SK-N-SH (cell line): ENCODE measurements around the gene CDC25B. TPM values are rescaled to one million over a fixed set of nuclear protein-coding genes. Genes with fewer than 3 reads are reported as not detected.

Experiments
- CTCF ChIA-PET: fragments of 300-600, 350-600 bp; formaldehyde crosslinking; extraction: SDS; loops from one replicate; lab custom pipeline; 2021; lab: Yijun Ruan, JAX
- POLR2A ChIA-PET: fragments of 350-600 bp; sonication (Branson Sonifier 250); formaldehyde crosslinking; extraction: SDS; loops from one replicate; lab custom pipeline; 2020; ENCODE audit warnings: antibody characterized with exemption, inconsistent platforms; lab: Yijun Ruan, JAX
- DNase-seq: peaks from one replicate; pipeline ENCODE4 v3.0.0; 2012
- H2AFZ ChIP-seq: fragments of 200-600 bp; sonication (generic); 2 replicates; pipeline ENCODE4 v1.8.1; 2016; ENCODE audit warnings: antibody characterized with exemption, mild to moderate bottlenecking, low read depth
- H3F3A ChIP-seq: fragments of 200-600 bp; sonication (generic); replicated peaks from 2 replicates; pipeline ENCODE3; 2016; ENCODE audit warnings: antibody characterized with exemption, mild to moderate bottlenecking; ENCODE audit not compliant: insufficient read depth
- H3K27ac ChIP-seq, 2 experiments: fragments of 200-500 bp in 1 of 2; fragments of 200-600 bp in 1 of 2; sonication (Bioruptor generic) in 1 of 2; sonication (generic), shearing (Covaris generic) in 1 of 2; 2 replicates each; pipeline versions ENCODE4 v1.5.1 to v1.6.1; 2014 to 2016; ENCODE audit warnings: low read depth in 2 of 2, inconsistent platforms in 1 of 2, low read length in 1 of 2, mild to moderate bottlenecking in 1 of 2, mixed read lengths in 1 of 2
- H3K27me3 ChIP-seq: fragments of 200-600 bp; sonication (generic), shearing (Covaris generic); 2 replicates; pipeline ENCODE4 v1.6.1; 2016; ENCODE audit warnings: mixed run types; ENCODE audit not compliant: insufficient read depth
- H3K36me3 ChIP-seq, 2 experiments: fragments of 200-500 bp in 1 of 2; fragments of 200-600 bp in 1 of 2; sonication (Bioruptor generic) in 1 of 2; sonication (generic) in 1 of 2; replicated peaks in 1 of 2; 2 replicates each; pipeline versions ENCODE3 to v1.5.1; 2014 to 2016; ENCODE audit warnings: low read length in 1 of 2, mild to moderate bottlenecking in 1 of 2; ENCODE audit not compliant: insufficient read depth in 2 of 2, control insufficient read depth in 1 of 2
- H3K4me1 ChIP-seq, 2 experiments: fragments of 200-500 bp in 1 of 2; fragments of 200-600 bp in 1 of 2; sonication (Bioruptor generic) in 1 of 2; sonication (generic), shearing (Covaris generic) in 1 of 2; 2 replicates each; pipeline versions ENCODE4 v1.5.1 to v1.6.1; 2014 to 2016; ENCODE audit warnings: low read depth in 1 of 2, low read length in 1 of 2, mixed run types in 1 of 2; ENCODE audit not compliant: insufficient read depth in 2 of 2, control insufficient read depth in 1 of 2
- H3K4me2 ChIP-seq: fragments of 200-600 bp; sonication (generic), shearing (Covaris generic); 2 replicates; pipeline ENCODE4 v1.6.1; 2017; ENCODE audit warnings: mixed run types
- H3K4me3 ChIP-seq, 2 experiments: fragments of 200-500 bp in 1 of 2; fragments of 200-600 bp in 1 of 2; sonication (Bioruptor generic) in 1 of 2; sonication (generic), shearing (Covaris generic) in 1 of 2; 2 replicates each; pipeline versions ENCODE4 v1.5.1 to v1.8.1; 2014 to 2016; ENCODE audit warnings: low read depth in 2 of 2, inconsistent platforms in 1 of 2, low read length in 1 of 2, mild to moderate bottlenecking in 1 of 2, mixed read lengths in 1 of 2, moderate library complexity in 1 of 2
- H3K79me2 ChIP-seq: fragments of 200-600 bp; sonication (generic); 2 replicates; pipeline ENCODE4 v1.8.1; 2017; ENCODE audit warnings: mild to moderate bottlenecking; ENCODE audit not compliant: insufficient read depth
- H3K9ac ChIP-seq: fragments of 200-600 bp; sonication (generic); 2 replicates; pipeline ENCODE4 v1.6.1; 2017; ENCODE audit warnings: mixed run types
- H3K9me2 ChIP-seq: fragments of 200-600 bp; sonication (generic); 2 replicates; pipeline ENCODE4 v1.6.1; 2017; ENCODE audit warnings: mixed run types
- H3K9me3 ChIP-seq: fragments of 200-600 bp; sonication (generic); 2 replicates; pipeline ENCODE4 v1.6.1; 2017; ENCODE audit warnings: mixed run types, mild to moderate bottlenecking, moderate library complexity
- H4K20me1 ChIP-seq: fragments of 200-600 bp; sonication (generic); 2 replicates; pipeline ENCODE4 v1.6.1; 2017; ENCODE audit warnings: mild to moderate bottlenecking, mixed run types; ENCODE audit not compliant: insufficient read depth
- ELF1 ChIP-seq: IDR thresholded peaks from 2 replicates; pipeline ENCODE4 v1.4.0; 2012
- EZH2phosphoT487 ChIP-seq: fragments of 200-600 bp; sonication (generic); IDR thresholded peaks from 2 replicates; pipeline ENCODE4 v1.6.1; 2017; ENCODE audit warnings: low read depth, mixed run types, mild to moderate bottlenecking, antibody characterized with exemption, moderate library complexity, borderline replicate concordance
- FOSL2 ChIP-seq: IDR thresholded peaks from 2 replicates; pipeline ENCODE4 v1.4.0; 2012; ENCODE audit warnings: low read depth, mild to moderate bottlenecking, moderate library complexity, borderline replicate concordance
- FOXJ3 ChIP-seq: sonication (generic); formaldehyde crosslinking; IDR thresholded peaks from 2 replicates; pipeline ENCODE4 v1.5.1; 2020; ENCODE audit warnings: mild to moderate bottlenecking, missing genetic modification reagents
- JUND ChIP-seq: IDR thresholded peaks from 2 replicates; pipeline ENCODE4 v1.4.0; 2012
- MXI1 ChIP-seq: IDR thresholded peaks from 2 replicates; pipeline ENCODE4 v1.6.1; 2012; ENCODE audit warnings: mild to moderate bottlenecking, low read depth, low read length, improper control_type of control experiment
- RAD21 ChIP-seq: IDR thresholded peaks from 2 replicates; pipeline ENCODE4 v1.6.1; 2012; ENCODE audit warnings: mild to moderate bottlenecking, low read length
- RCOR1 ChIP-seq: fragments of 150-350 bp; IDR thresholded peaks from 2 replicates; pipeline ENCODE4 v1.6.1; 2017; ENCODE audit warnings: antibody characterized with exemption, low read length
- SIN3A ChIP-seq: IDR thresholded peaks from 2 replicates; pipeline ENCODE4 v1.6.1; 2012; ENCODE audit warnings: low read depth, mild to moderate bottlenecking, low read length, moderate library complexity, borderline replicate concordance
- WGBS: methylation state at CpG from one replicate; pipeline ENCODE4 v1.1.6; 2017; ENCODE audit warnings: low lambda C conversion rate; 5-methylcytosine and 5-hydroxymethylcytosine counted together
- polyA plus RNA-seq, 3 experiments: library from polyadenylated mRNA; depleted of rRNA; stranded (reverse); fragments of >200 nt; gene quantifications; 2 replicates each; pipeline ENCODE4 v1.2.3, GENCODE V29; 2012
- TF ChIP-seq, protein P1 (sequence below): fragments of 150-350 bp; IDR thresholded peaks from 2 replicates; pipeline ENCODE4 v1.6.1; 2017; ENCODE audit warnings: antibody characterized with exemption, low read length, low read depth, borderline replicate concordance
- TF ChIP-seq, protein P2 (sequence below): fragments of 150-350 bp; IDR thresholded peaks from 2 replicates; pipeline ENCODE4 v1.6.1; 2016; ENCODE audit warnings: mild to moderate bottlenecking, low read depth, low read length
- TF ChIP-seq, protein P3 (sequence below): IDR thresholded peaks from 2 replicates; pipeline ENCODE4 v1.4.0; 2012; ENCODE audit warnings: low read depth
- TF ChIP-seq, protein P4 (sequence below): IDR thresholded peaks from 2 replicates; pipeline ENCODE4 v1.4.0; 2012; ENCODE audit warnings: low read depth, borderline replicate concordance

Gene CDC25B
- polyA plus RNA-seq, 1 of the 3 experiments (the other 2 are of a cell fraction), result 56.5 TPM

DNA sequence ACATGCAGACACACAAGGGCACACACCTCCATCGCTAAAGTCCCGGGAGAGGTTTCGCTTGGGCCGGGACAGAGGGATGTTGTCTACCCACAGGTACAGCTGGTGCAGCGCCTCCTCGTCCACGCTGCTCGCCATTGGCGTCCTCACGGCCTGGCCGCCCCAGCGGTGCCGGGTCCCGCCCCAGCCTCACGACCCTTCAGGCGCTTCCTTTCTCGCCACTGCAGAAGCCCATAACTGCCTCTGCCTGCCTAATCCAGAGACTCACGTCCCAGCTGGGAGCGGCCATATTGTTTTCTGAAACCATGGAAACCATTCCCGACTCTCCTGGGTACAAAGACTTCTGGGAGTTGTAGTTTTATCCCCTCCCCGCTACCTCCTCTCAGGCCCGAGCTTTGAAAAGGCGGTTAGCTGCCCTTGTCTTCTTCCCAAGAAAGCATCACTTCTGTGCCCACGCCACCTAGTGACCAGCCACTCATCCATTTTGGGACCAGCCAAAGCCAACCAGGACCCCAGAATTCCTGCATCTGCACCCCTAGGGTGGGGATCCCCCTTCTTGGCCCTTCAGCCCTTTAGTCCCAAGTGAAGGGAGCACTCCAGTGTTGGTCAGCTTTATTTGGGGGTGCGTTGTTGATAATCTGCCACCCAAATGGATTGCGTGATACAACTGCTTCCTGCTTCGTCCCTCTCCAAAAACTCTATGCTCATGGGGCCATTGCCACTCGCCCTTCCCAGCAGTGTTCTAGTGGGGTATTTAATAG, 14.8 kb upstream of the CDC25B start, which contains the start of gene SPEF1 (continued):
- TF ChIP-seq SIN3A (peak; percentile 95), RCOR1 (peak; percentile 17; the same call in 1 of the 2 replicates)
- TF ChIP-seq, protein P1, sequence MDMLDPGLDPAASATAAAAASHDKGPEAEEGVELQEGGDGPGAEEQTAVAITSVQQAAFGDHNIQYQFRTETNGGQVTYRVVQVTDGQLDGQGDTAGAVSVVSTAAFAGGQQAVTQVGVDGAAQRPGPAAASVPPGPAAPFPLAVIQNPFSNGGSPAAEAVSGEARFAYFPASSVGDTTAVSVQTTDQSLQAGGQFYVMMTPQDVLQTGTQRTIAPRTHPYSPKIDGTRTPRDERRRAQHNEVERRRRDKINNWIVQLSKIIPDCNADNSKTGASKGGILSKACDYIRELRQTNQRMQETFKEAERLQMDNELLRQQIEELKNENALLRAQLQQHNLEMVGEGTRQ, result no peak
- TF ChIP-seq, all 33 proteins: peak for 11

DNA sequence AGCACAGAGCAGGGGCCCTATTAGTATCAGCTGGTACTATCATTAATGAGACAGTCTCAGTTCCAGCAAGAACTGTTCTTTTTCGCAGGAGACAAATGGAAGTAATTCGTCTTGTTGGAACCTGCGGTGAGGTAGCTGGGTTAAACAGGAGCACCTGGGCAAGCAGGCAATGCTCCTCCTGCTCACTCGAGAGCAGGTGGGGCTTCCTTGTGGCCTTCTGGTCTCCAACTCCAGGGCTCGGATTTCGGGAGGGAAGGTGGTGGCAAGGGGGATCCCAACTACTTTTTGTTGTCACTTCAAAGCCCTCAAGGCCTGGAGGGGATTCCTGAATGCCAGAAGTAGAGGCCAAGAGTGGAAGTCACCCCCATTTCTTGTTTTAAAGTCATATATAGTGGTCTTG, 13.5 kb upstream of the CDC25B start:
- no peak overlapping the region for H3K27ac ChIP-seq
- WGBS, result 94% methylated on average over 6 of the region's 6 CpGs
- peaks cover 40% of the 10 kb centered on the region for H3K79me2 ChIP-seq
- TF ChIP-seq RCOR1, result no peak
- no peak for TF ChIP-seq FOSL2
- no peak for TF ChIP-seq EZH2phosphoT487
- TF ChIP-seq MXI1, result no peak
- no peak for TF ChIP-seq FOXJ3 (CRISPR knock-in tag)
- TF ChIP-seq JUND, result no peak
- TF ChIP-seq, protein P2, sequence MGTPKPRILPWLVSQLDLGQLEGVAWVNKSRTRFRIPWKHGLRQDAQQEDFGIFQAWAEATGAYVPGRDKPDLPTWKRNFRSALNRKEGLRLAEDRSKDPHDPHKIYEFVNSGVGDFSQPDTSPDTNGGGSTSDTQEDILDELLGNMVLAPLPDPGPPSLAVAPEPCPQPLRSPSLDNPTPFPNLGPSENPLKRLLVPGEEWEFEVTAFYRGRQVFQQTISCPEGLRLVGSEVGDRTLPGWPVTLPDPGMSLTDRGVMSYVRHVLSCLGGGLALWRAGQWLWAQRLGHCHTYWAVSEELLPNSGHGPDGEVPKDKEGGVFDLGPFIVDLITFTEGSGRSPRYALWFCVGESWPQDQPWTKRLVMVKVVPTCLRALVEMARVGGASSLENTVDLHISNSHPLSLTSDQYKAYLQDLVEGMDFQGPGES, result no peak
- TF ChIP-seq, protein P3, sequence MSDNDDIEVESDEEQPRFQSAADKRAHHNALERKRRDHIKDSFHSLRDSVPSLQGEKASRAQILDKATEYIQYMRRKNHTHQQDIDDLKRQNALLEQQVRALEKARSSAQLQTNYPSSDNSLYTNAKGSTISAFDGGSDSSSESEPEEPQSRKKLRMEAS, result no peak
- TF ChIP-seq, protein P4, sequence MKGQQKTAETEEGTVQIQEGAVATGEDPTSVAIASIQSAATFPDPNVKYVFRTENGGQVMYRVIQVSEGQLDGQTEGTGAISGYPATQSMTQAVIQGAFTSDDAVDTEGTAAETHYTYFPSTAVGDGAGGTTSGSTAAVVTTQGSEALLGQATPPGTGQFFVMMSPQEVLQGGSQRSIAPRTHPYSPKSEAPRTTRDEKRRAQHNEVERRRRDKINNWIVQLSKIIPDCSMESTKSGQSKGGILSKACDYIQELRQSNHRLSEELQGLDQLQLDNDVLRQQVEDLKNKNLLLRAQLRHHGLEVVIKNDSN, result no peak
- TF ChIP-seq RAD21, result no peak
- no peak for TF ChIP-seq ELF1
- no peak for DNase-seq
- no peak overlapping the region for H2AFZ ChIP-seq
- no peaks in the 10 kb centered on the region for H3K9me3 ChIP-seq
- peaks cover 7 to 9% of the 10 kb centered on the region in 2 experiments for H3K36me3 ChIP-seq
- peaks cover 27 to 38% of the 10 kb centered on the region in 2 experiments; a peak in 3 of 4 replicates for H3K4me1 ChIP-seq
- POLR2A ChIA-PET, result interaction anchor here (0.6 kb wide), 1 partner anchor 13 kb away, joined by 3 read pairs; the partner anchor contains the start of gene CDC25B
- H3F3A ChIP-seq, result peaks cover 15% of the 10 kb centered on the region
- no peaks in the 10 kb centered on the region for H3K9me2 ChIP-seq
- peaks cover 45% of the 10 kb centered on the region for H4K20me1 ChIP-seq
- H3K27me3 ChIP-seq, result no peaks in the 10 kb centered on the region
- H3K4me3 ChIP-seq, result no peak overlapping the region
- no peak overlapping the region for H3K4me2 ChIP-seq
- no peak overlapping the region for H3K9ac ChIP-seq
- CTCF ChIA-PET, result interaction anchor here (1.1 to 3.1 kb wide), 3 partner anchors 13 to 59 kb away, joined by 3 to 14 read pairs (median 9); partner anchors contain the start of gene CDC25B
